Fibroblast of the aortic adventitia (primary cell): Measurements from ENCODE around the gene CEP68. TPM values are rescaled to one million over a fixed set of nuclear protein-coding genes. Genes with fewer than 3 reads are reported as not detected.

Experiments used
- DNase-seq: peaks from one replicate; pipeline ENCODE4 v3.0.0-alpha.2; 2010; ENCODE audit warnings: low read depth
- H3K4me3 ChIP-seq: 2 replicates; pipeline ENCODE4 v1.5.1; 2011; ENCODE audit warnings: low read depth, mild to moderate bottlenecking, control low read depth, low read length, moderate library complexity
- CTCF ChIP-seq: IDR thresholded peaks from 2 replicates; pipeline ENCODE4 v1.5.1; 2011; ENCODE audit warnings: mild to moderate bottlenecking, low read length, control low read depth, inconsistent platforms; ENCODE audit not compliant: insufficient read depth
- total RNA-seq: library from RNA; depleted of rRNA; stranded (reverse); fragments of >200 nt; gene quantifications from 2 replicates; pipeline ENCODE4 v1.2.3, GENCODE V29; 2012; ENCODE audit warnings: low replicate concordance

The CEP68 gene
- total RNA-seq, 1 donor = 12.3 TPM

- DNase-seq = peak; percentile 92
- H3K4me3 ChIP-seq = peak overlapping the region; percentile 45
Measured at GRCh38 chr2:65040400-65041261, 15.6 kb upstream of the CEP68 start.

GRCh38 chr2:65043001-65043400 lies 13.2 kb upstream of the CEP68 start:
- TF ChIP-seq CTCF = no peak
- H3K4me3 ChIP-seq = no peak overlapping the region
- DNase-seq = no peak

More at GRCh38 chr2:65040400-65041261, 15.6 kb upstream of the CEP68 start:
- TF ChIP-seq CTCF = peak; percentile 96

GRCh38 chr2:65044097-65044735 lies 12.0 kb upstream of the CEP68 start:
- no peak overlapping the region for H3K4me3 ChIP-seq
- DNase-seq = no peak
- no peak for TF ChIP-seq CTCF

GRCh38 chr2:65045651-65046050 lies 10.6 kb upstream of the CEP68 start:
- H3K4me3 ChIP-seq = no peak overlapping the region
- no peak for DNase-seq
- TF ChIP-seq CTCF = no peak

GRCh38 chr2:65046633-65047407 lies 9.4 kb upstream of the CEP68 start:
- no peak for TF ChIP-seq CTCF
- no peak overlapping the region for H3K4me3 ChIP-seq
- DNase-seq = no peak

GRCh38 chr2:65049010-65049639 lies 7.1 kb upstream of the CEP68 start:
- DNase-seq = no peak
- no peak overlapping the region for H3K4me3 ChIP-seq
- no peak for TF ChIP-seq CTCF
